Breast epithelium (tissue), 4 donors: ENCODE measurements around the gene HSD17B3. TPM values are rescaled to one million over a fixed set of nuclear protein-coding genes. Genes with fewer than 3 reads are reported as not detected.

Source experiments
- DNase-seq, 2 donors: peaks; one replicate each; pipeline ENCODE4 v3.0.0-alpha.2; 2019; ENCODE audit warnings: low spot score in 2 of 2
- H3K27ac ChIP-seq, 2 donors: fragments of 200-600 bp; sonication (generic) in 1 of 2; one replicate each; pipeline ENCODE4 v1.5.1; 2016 to 2019; ENCODE audit warnings: mild to moderate bottlenecking in 1 of 2
- H3K27me3 ChIP-seq, 2 donors: fragments of 200-600 bp; sonication (generic) in 1 of 2; one replicate each; pipeline versions ENCODE4 v1.5.1 to v1.6.0; 2017 to 2019; ENCODE audit warnings: control low read depth in 1 of 2, mild to moderate bottlenecking in 1 of 2
- H3K36me3 ChIP-seq: fragments of 200-600 bp; one replicate; pipeline ENCODE4 v1.5.1; 2019
- H3K4me1 ChIP-seq, 2 donors: fragments of 200-600 bp; sonication (generic); one replicate each; pipeline ENCODE4 v1.5.1; 2016 to 2019; ENCODE audit warnings: control low read depth in 1 of 2
- H3K4me3 ChIP-seq, 3 donors: fragments of 200-600 bp; sonication (generic); 1 replicate in 2 of 3; 2 replicates in 1 of 3; pipeline ENCODE4 v1.5.1; 2016 to 2019; ENCODE audit warnings: mild to moderate bottlenecking in 3 of 3, moderate library complexity in 2 of 3
- H3K9me3 ChIP-seq, 2 donors: fragments of 200-600 bp; sonication (generic) in 1 of 2; one replicate each; pipeline ENCODE4 v1.5.1; 2016 to 2019; ENCODE audit warnings: control low read depth in 1 of 2
- POLR2A ChIP-seq: fragments of 450-650 bp; IDR thresholded peaks from one replicate; pipeline ENCODE4 v1.6.1; 2016; ENCODE audit warnings: antibody characterized with exemption, mild to moderate bottlenecking, moderate library complexity
- POLR2AphosphoS5 ChIP-seq, 3 donors: sonication (generic); formaldehyde crosslinking; IDR thresholded peaks; one replicate each; pipeline ENCODE4 v1.6.1; 2017; ENCODE audit warnings: antibody characterized with exemption in 3 of 3
- intact Hi-C: fragments of 100-400 bp; cut with DNase I; formaldehyde crosslinking; loops from one replicate; pipeline ENCODE4 v1.15.1; 2023; ENCODE audit warnings: low total_unique reads
- total RNA-seq, 3 donors: library from RNA; depleted of rRNA; stranded (reverse); fragments of >200 nt; gene quantifications; one replicate each; pipeline ENCODE4 v1.1.0, GENCODE V29; 2016
- TF ChIP-seq, protein P1 (sequence below), 3 donors: fragments of 450-650 bp; IDR thresholded peaks; one replicate each; pipeline ENCODE4 v1.5.1; 2016 to 2017; ENCODE audit warnings: antibody characterized with exemption in 3 of 3, mild to moderate bottlenecking in 3 of 3, moderate library complexity in 3 of 3

The HSD17B3 gene
- total RNA-seq, 3 donors from 2014 or later, result 0.98 to 1.1 TPM; not detected in 1

DNA sequence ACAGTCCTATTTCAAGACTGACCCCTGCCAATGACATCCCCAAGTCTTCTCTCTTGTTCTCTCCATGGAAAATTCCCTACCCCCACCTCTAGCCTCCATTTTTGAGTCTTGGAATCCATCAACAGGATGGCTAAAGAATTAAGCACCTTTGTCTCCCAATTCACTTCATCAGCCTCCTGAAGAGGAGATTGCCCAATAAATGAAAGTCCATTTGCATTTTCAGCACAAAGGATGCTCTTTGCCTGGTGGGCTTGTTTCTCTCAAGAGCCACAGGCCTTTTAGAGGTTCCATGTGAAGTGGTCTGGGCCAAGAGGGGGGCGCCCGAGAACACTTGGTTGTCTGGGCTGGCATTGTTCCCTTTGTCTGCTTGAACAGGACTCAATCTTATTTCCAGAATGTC is 12.6 kb downstream of the HSD17B3 start:
- no peak for DNase-seq
- peaks cover 7 to 13% of the 10 kb centered on the region in 2 donors for H3K9me3 ChIP-seq
- H3K4me1 ChIP-seq, result no peaks in the 10 kb centered on the region
- no peak overlapping the region for H3K27ac ChIP-seq
- H3K27me3 ChIP-seq, result no peaks in the 10 kb centered on the region
- H3K4me3 ChIP-seq, result no peak overlapping the region
- TF ChIP-seq POLR2AphosphoS5 (IDR thresholded peaks at IDR 0.05) (no peak), POLR2A (no peak)
- TF ChIP-seq, protein P1, sequence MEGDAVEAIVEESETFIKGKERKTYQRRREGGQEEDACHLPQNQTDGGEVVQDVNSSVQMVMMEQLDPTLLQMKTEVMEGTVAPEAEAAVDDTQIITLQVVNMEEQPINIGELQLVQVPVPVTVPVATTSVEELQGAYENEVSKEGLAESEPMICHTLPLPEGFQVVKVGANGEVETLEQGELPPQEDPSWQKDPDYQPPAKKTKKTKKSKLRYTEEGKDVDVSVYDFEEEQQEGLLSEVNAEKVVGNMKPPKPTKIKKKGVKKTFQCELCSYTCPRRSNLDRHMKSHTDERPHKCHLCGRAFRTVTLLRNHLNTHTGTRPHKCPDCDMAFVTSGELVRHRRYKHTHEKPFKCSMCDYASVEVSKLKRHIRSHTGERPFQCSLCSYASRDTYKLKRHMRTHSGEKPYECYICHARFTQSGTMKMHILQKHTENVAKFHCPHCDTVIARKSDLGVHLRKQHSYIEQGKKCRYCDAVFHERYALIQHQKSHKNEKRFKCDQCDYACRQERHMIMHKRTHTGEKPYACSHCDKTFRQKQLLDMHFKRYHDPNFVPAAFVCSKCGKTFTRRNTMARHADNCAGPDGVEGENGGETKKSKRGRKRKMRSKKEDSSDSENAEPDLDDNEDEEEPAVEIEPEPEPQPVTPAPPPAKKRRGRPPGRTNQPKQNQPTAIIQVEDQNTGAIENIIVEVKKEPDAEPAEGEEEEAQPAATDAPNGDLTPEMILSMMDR (IDR thresholded peaks at IDR 0.05), result no peak
- intact Hi-C loops, result no loop called here
- no peaks in the 10 kb centered on the region for H3K36me3 ChIP-seq

DNA sequence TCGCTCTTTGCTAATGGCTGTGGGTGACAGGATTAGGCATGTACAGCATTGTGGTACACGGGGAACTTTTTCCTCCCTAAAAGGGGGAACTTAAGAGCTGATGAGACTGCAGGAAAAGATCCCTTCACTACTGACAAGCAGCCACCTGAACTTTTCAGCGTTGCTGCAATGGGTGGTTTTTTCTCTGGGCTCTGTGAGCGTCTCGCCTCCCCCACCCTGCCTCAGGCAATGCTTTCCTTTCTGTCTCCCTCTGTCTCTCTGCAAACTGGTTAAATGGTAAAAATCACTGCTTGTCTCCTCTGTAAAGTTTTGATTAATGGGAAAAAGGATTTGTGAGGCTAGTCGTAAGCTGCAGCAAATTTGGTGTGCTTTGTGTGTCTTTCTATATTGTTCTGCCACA is 20.3 kb downstream of the HSD17B3 start:
- peaks cover 8 to 12% of the 10 kb centered on the region in 2 donors for H3K9me3 ChIP-seq
- H3K4me3 ChIP-seq, result no peak overlapping the region
- no peaks in the 10 kb centered on the region for H3K27me3 ChIP-seq
- no peaks in the 10 kb centered on the region for H3K36me3 ChIP-seq
- no peak for DNase-seq
- TF ChIP-seq, protein P1 (IDR thresholded peaks at IDR 0.05), result no peak
- TF ChIP-seq POLR2A (no peak), POLR2AphosphoS5 (IDR thresholded peaks at IDR 0.05) (no peak)
- intact Hi-C loops, result no loop called here
- H3K4me1 ChIP-seq, result no peaks in the 10 kb centered on the region
- no peak overlapping the region for H3K27ac ChIP-seq

DNA sequence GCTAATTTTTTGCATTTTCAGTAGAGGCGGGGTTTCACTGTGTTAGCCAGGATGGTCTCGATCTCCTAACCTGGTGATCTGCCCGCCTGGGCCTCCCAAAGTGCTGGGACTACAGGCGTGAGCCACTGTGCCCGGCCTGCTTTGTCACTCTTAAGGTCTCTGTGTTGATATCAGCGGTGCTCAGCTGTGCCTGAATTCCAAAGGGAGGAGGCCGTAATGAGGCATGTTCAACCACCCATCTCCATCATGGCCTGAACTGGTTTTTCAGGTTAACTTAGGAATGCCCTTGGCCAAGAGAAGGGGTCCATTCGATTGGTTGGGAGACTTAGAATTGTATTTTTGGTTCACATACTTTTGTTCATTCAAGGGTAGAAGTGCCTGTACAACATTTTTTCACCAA is 22.0 kb downstream of the HSD17B3 start:
- Histone ChIP-seq H3K4me1 (no peaks in the 10 kb centered on the region), H3K27me3 (no peaks in the 10 kb centered on the region), H3K27ac (no peak overlapping the region), H3K4me3 (no peak overlapping the region), H3K9me3 (peaks cover 10 to 27% of the 10 kb centered on the region in 2 donors), H3K36me3 (no peaks in the 10 kb centered on the region)
- intact Hi-C loops, result no loop called here
- DNase-seq, result no peak
- TF ChIP-seq POLR2A (no peak), POLR2AphosphoS5 (IDR thresholded peaks at IDR 0.05) (no peak)
- TF ChIP-seq, protein P1 (IDR thresholded peaks at IDR 0.05), result no peak

DNA sequence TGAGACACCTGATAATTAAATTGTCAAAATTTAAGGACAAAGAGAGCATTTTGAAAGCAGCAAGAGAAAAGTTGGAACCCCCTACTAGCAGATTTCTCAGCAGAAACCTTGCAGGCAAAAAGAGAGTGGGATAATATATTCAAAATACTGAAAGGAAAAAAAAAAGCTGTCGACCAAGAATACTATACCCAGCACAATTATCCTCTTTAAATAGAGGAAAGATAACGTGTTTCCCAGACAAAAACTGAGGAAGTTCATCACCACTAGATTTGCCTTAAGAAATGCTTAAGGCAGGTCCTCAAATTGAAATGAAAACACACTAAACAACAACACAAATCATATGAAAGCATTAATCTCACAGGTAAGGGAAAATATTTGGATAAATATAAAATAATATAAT is 27.0 kb downstream of the HSD17B3 start:
- Histone ChIP-seq H3K9me3 (peaks cover 16 to 33% of the 10 kb centered on the region in 2 donors), H3K36me3 (no peaks in the 10 kb centered on the region), H3K27ac (no peak overlapping the region), H3K4me3 (no peak overlapping the region), H3K4me1 (no peaks in the 10 kb centered on the region), H3K27me3 (no peaks in the 10 kb centered on the region)
- DNase-seq, result no peak
- TF ChIP-seq, protein P1 (IDR thresholded peaks at IDR 0.05), result no peak
- no peak for TF ChIP-seq POLR2A
- no peak for TF ChIP-seq POLR2AphosphoS5 (IDR thresholded peaks at IDR 0.05)
- intact Hi-C loops, result no loop called here

DNA sequence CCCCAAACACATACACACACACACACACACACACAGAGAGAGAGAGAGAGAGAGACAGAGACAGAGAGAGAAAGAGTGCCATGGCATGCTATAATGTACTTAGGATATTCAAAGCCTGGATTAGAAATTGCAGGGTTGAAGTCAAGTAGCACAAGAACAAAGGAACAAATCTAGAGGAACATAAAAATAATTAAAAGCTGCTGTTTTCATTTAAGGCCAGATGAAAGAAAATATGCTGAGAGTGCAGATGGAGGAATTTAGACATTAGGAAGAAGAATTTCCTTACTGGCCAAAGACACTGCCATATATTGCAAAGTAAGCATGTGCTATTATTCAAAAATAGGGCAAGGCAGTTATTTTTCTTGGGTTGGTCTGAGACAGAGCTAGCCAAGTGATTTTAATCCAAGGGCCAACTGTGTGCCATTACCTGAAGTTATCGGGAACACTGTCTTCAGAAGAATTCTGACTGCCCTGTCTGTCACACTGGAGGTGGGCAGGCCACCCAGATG is 31.7 kb downstream of the HSD17B3 start:
- Histone ChIP-seq H3K4me3 (no peak overlapping the region), H3K36me3 (no peaks in the 10 kb centered on the region), H3K27me3 (no peaks in the 10 kb centered on the region), H3K27ac (no peak overlapping the region), H3K4me1 (no peaks in the 10 kb centered on the region), H3K9me3 (peaks cover 14 to 21% of the 10 kb centered on the region in 2 donors)
- no peak for DNase-seq
- TF ChIP-seq, protein P1 (IDR thresholded peaks at IDR 0.05), result no peak
- TF ChIP-seq POLR2A (no peak), POLR2AphosphoS5 (IDR thresholded peaks at IDR 0.05) (no peak)
- intact Hi-C loops, result no loop called here
